Esophagus muscularis mucosa (tissue), 4 donors: ENCODE results near the gene DIRAS1.

Experiments used
- EP300 ChIP-seq: sonication (generic); formaldehyde crosslinking; IDR thresholded peaks from one replicate; pipeline ENCODE4 v1.6.1; 2017; ENCODE audit warnings: antibody characterized with exemption
- POLR2A ChIP-seq: fragments of 450-650 bp; IDR thresholded peaks from one replicate; pipeline ENCODE4 v1.6.1; 2017; ENCODE audit warnings: antibody characterized with exemption, moderate library complexity, mild to moderate bottlenecking, low read depth
- POLR2AphosphoS5 ChIP-seq, 2 donors: sonication (generic); formaldehyde crosslinking; IDR thresholded peaks; one replicate each; pipeline ENCODE4 v1.6.1; 2017; ENCODE audit warnings: antibody characterized with exemption in 2 of 2
- TF ChIP-seq, protein P1 (sequence below), 3 experiments: fragments of 200-600 bp in 2 of 3; fragments of 450-650 bp in 1 of 3; sonication (generic) in 2 of 3; IDR thresholded peaks; one replicate each; pipeline ENCODE4 v1.5.1; 2017 to 2019; ENCODE audit warnings: antibody characterized with exemption in 3 of 3, mild to moderate bottlenecking in 2 of 3, moderate library complexity in 1 of 3

DNA sequence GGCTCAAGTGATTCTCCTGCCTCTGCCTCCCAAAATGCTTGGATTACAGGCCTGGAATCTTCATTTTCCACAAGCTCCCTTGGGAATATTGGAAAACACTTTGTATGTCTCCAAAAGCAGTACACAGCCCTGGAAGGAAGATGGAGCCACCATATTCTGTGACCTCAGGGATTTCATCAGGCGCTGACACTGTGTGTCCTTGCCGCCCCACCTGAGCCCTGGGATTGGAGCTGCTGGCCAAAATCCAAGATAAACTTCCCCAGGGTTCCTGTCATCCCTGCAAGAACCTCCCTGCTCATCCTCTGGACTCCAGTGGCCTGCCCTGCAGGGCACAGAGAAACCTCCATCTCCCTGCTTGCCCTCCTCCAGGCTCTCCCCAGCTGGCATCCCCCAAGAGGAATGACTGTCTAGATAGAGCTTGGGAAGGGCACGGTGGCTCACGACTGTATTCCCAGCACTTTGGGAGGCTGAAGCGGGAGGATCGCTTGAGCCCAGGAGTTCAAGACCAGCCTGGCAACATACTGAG is 17.4 kb downstream of the DIRAS1 start:
- TF ChIP-seq EP300 (no peak), POLR2AphosphoS5 (IDR thresholded peaks at IDR 0.05) (no peak), POLR2A (no peak)
- TF ChIP-seq, protein P1, sequence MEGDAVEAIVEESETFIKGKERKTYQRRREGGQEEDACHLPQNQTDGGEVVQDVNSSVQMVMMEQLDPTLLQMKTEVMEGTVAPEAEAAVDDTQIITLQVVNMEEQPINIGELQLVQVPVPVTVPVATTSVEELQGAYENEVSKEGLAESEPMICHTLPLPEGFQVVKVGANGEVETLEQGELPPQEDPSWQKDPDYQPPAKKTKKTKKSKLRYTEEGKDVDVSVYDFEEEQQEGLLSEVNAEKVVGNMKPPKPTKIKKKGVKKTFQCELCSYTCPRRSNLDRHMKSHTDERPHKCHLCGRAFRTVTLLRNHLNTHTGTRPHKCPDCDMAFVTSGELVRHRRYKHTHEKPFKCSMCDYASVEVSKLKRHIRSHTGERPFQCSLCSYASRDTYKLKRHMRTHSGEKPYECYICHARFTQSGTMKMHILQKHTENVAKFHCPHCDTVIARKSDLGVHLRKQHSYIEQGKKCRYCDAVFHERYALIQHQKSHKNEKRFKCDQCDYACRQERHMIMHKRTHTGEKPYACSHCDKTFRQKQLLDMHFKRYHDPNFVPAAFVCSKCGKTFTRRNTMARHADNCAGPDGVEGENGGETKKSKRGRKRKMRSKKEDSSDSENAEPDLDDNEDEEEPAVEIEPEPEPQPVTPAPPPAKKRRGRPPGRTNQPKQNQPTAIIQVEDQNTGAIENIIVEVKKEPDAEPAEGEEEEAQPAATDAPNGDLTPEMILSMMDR (IDR thresholded peaks at IDR 0.05) = no peak
